Suprapubic skin (tissue), 3 donors: Measurements from ENCODE around the gene PPIB.

Experiments
- EP300 ChIP-seq: sonication (generic); formaldehyde crosslinking; IDR thresholded peaks from one replicate; pipeline ENCODE4 v1.6.1; 2017; ENCODE audit warnings: antibody characterized with exemption
- TF ChIP-seq, protein P1 (sequence below), 2 donors: fragments of 200-600 bp in 1 of 2; fragments of 450-650 bp in 1 of 2; sonication (generic) in 1 of 2; IDR thresholded peaks; one replicate each; pipeline ENCODE4 v1.5.1; 2016 to 2019; ENCODE audit warnings: antibody characterized with exemption in 2 of 2, mild to moderate bottlenecking in 1 of 2, moderate library complexity in 1 of 2

DNA sequence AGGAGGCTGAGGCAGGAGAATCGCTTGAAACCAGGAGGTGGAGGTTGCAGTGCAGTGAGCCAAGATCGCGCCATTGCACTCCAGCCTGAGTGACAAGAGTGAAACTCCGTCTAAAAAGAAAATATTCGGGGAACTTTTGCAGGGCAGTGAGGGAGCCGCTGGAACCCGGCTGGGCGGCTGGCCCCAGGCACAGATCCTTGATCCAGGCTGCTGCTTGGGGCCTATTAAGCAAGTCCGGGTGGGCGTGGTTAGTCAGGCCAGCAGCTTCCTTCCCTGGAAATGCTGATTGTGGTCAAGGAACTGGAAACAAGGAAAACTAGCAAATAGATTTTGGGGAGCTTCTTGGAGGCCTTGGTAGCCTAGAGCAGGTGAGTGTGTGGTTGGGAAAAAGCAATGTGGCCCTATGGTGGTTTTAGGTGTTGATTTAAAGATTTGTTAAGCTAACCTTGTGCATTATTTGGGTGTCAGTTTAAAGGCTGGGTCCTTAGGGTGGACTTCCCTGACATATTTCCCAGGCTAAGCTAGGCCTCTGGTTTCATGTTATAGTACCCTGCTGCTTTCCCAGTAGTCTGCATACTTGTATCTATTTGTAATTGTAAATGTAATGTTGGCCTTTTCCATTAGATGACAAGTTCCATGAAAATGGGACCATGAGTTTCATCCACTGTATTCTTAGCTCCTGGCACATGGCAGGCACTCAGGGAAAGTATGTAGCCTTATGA, 29.0 kb downstream of the PPIB start:
- TF ChIP-seq, protein P1, sequence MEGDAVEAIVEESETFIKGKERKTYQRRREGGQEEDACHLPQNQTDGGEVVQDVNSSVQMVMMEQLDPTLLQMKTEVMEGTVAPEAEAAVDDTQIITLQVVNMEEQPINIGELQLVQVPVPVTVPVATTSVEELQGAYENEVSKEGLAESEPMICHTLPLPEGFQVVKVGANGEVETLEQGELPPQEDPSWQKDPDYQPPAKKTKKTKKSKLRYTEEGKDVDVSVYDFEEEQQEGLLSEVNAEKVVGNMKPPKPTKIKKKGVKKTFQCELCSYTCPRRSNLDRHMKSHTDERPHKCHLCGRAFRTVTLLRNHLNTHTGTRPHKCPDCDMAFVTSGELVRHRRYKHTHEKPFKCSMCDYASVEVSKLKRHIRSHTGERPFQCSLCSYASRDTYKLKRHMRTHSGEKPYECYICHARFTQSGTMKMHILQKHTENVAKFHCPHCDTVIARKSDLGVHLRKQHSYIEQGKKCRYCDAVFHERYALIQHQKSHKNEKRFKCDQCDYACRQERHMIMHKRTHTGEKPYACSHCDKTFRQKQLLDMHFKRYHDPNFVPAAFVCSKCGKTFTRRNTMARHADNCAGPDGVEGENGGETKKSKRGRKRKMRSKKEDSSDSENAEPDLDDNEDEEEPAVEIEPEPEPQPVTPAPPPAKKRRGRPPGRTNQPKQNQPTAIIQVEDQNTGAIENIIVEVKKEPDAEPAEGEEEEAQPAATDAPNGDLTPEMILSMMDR (IDR thresholded peaks at IDR 0.05) = no peak
- TF ChIP-seq EP300 = no peak
